Nephron (organoid): ENCODE data around the gene CDKN2C.

Experiments used
- H3K27ac Mint-ChIP-seq, 3 experiments: 2 replicates each; pipeline ENCODE4 v1.8.0; 2020; ENCODE audit warnings: mixed read lengths in 3 of 3, mild to moderate bottlenecking in 2 of 3, moderate library complexity in 1 of 3
- H3K27me3 Mint-ChIP-seq: 2 replicates; pipeline ENCODE4 v1.8.0; 2021; ENCODE audit warnings: low read depth, mild to moderate bottlenecking, moderate library complexity, mixed read lengths
- H3K36me3 Mint-ChIP-seq: 2 replicates; pipeline ENCODE4 v1.8.0; 2020; ENCODE audit warnings: low read depth, mixed read lengths
- H3K4me1 Mint-ChIP-seq: 2 replicates; pipeline ENCODE4 v1.8.0; 2020; ENCODE audit warnings: mixed read lengths
- H3K4me3 Mint-ChIP-seq, 3 experiments: 2 replicates each; pipeline ENCODE4 v1.8.0; 2020; ENCODE audit warnings: mild to moderate bottlenecking in 3 of 3, mixed read lengths in 3 of 3, moderate library complexity in 2 of 3
- H3K9me3 Mint-ChIP-seq: 2 replicates; pipeline ENCODE4 v1.8.0; 2020; ENCODE audit warnings: mixed read lengths
- CTCF ChIP-seq, 3 experiments: fragments of 200-600 bp; sonication (generic); IDR thresholded peaks; one replicate each; pipeline ENCODE4 v1.5.0; 2021; ENCODE audit warnings: antibody characterized with exemption in 3 of 3; ENCODE audit not compliant: unreplicated experiment in 3 of 3

CDKN2C gene

GRCh38 chr1:50972766-50973165 is 2.7 kb downstream of the CDKN2C start:
- Mint-ChIP-seq H3K4me3 (no peak overlapping the region), H3K27ac (no peak overlapping the region), H3K4me1 (peaks cover 14% of the 10 kb centered on the region), H3K27me3 (peaks cover 94% of the 10 kb centered on the region), H3K36me3 (no peaks in the 10 kb centered on the region), H3K9me3 (no peaks in the 10 kb centered on the region)
- no peak for TF ChIP-seq CTCF (IDR thresholded peaks at IDR 0.05; ENCODE audit: unreplicated experiment in 3 of 3)

GRCh38 chr1:50973255-50973654 is 3.2 kb downstream of the CDKN2C start:
- Mint-ChIP-seq H3K27ac (no peak overlapping the region), H3K9me3 (no peaks in the 10 kb centered on the region), H3K36me3 (no peaks in the 10 kb centered on the region), H3K4me3 (no peak overlapping the region), H3K27me3 (peaks cover 93% of the 10 kb centered on the region), H3K4me1 (peaks cover 14% of the 10 kb centered on the region)
- no peak for TF ChIP-seq CTCF (IDR thresholded peaks at IDR 0.05; ENCODE audit: unreplicated experiment in 3 of 3)

GRCh38 chr1:50973875-50974617 is 4.0 kb downstream of the CDKN2C start:
- no peak overlapping the region for H3K4me3 Mint-ChIP-seq
- no peak overlapping the region for H3K27ac Mint-ChIP-seq

GRCh38 chr1:50974618-50974935 is 4.5 kb downstream of the CDKN2C start:
- H3K9me3 Mint-ChIP-seq = no peaks in the 10 kb centered on the region
- no peak for TF ChIP-seq CTCF (IDR thresholded peaks at IDR 0.05; ENCODE audit: unreplicated experiment in 3 of 3)
- H3K4me1 Mint-ChIP-seq = peaks cover 23% of the 10 kb centered on the region
- peaks cover 96% of the 10 kb centered on the region for H3K27me3 Mint-ChIP-seq
- H3K4me3 Mint-ChIP-seq = no peak overlapping the region
- H3K36me3 Mint-ChIP-seq = no peaks in the 10 kb centered on the region
- H3K27ac Mint-ChIP-seq = no peak overlapping the region

More at GRCh38 chr1:50973875-50974617, 4.0 kb downstream of the CDKN2C start:
- Mint-ChIP-seq H3K9me3 (no peaks in the 10 kb centered on the region), H3K36me3 (no peaks in the 10 kb centered on the region), H3K4me1 (peaks cover 21% of the 10 kb centered on the region), H3K27me3 (peaks cover 93% of the 10 kb centered on the region)
- TF ChIP-seq CTCF (IDR thresholded peaks at IDR 0.05; ENCODE audit: unreplicated experiment in 3 of 3) = no peak

GRCh38 chr1:50975436-50975835 is 5.4 kb downstream of the CDKN2C start:
- Mint-ChIP-seq H3K27me3 (peaks cover 96% of the 10 kb centered on the region), H3K9me3 (no peaks in the 10 kb centered on the region), H3K4me3 (no peak overlapping the region), H3K4me1 (peaks cover 14% of the 10 kb centered on the region), H3K36me3 (no peaks in the 10 kb centered on the region), H3K27ac (no peak overlapping the region)
- no peak for TF ChIP-seq CTCF (IDR thresholded peaks at IDR 0.05; ENCODE audit: unreplicated experiment in 3 of 3)
